Hippocampal formation (tissue), 2 donors: ENCODE data around the gene SBNO2.

Experiments
- DNase-seq, 2 donors: peaks; one replicate each; lab custom pipeline; 2025; lab: John Stamatoyannopoulos, UW

Gene SBNO2

DNA sequence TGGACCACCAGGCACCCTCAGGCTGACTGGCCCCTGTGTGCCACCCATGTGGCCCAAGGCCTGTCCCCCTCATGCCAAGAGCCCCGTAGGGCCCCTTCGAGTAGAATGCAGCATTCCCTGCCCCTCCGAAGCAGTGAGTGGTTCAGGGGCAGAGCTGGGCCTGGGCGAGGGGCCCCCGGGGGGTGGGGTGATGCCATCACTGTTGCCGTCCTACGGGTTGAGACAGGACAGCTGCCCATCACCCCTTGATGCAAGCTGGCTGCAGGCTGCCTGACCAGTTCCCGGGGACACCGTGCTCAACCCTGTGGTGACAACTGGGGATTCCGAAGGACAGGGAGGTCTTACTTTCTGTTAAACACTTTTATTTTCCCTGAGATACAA is 4.7 kb downstream of the SBNO2 start:
- DNase-seq, result no peak

GRCh38 chr19:1168572-1169410 is 5.3 kb downstream of the SBNO2 start:
- no peak for DNase-seq

GRCh38 chr19:1167687-1168571 is 6.1 kb downstream of the SBNO2 start:
- DNase-seq, result no peak

DNA sequence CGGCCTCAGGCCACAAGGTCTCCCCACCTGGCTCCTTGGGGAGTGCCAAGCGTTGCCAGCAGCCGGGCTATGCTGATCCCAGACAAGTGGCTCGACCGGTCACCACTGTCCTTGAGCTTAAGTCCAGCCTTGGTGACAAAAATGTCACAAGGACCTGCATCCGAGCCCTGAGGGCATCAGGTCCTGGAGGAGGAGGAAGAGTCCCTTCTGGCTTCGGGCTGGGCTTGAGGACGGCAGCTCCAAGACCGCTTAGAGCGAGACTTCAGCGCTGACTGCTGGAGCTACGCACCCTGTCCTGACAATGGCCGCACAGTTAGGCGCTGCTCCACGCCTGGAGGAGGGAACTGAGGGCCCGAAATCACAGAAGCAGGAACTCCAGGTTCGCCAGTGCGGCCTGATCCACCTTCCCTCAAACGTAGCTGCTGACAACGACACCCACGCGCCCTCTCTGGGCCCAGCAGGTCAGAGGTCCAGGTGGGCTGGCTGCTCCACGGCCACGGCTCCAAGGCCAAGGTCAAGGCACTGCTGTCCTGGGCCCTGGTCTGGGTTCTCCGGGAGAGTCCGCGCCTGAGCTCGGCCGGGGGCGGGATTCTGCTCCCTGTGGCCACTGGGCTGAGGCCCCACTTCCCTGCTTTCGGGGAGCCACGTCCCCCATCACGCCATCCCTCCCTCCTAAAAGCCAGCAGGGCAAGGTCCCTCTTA is 7.0 kb downstream of the SBNO2 start:
- DNase-seq, result no peak

- no peak for DNase-seq
Observed at GRCh38 chr19:1164684-1165531, 9.2 kb downstream of the SBNO2 start.

DNA sequence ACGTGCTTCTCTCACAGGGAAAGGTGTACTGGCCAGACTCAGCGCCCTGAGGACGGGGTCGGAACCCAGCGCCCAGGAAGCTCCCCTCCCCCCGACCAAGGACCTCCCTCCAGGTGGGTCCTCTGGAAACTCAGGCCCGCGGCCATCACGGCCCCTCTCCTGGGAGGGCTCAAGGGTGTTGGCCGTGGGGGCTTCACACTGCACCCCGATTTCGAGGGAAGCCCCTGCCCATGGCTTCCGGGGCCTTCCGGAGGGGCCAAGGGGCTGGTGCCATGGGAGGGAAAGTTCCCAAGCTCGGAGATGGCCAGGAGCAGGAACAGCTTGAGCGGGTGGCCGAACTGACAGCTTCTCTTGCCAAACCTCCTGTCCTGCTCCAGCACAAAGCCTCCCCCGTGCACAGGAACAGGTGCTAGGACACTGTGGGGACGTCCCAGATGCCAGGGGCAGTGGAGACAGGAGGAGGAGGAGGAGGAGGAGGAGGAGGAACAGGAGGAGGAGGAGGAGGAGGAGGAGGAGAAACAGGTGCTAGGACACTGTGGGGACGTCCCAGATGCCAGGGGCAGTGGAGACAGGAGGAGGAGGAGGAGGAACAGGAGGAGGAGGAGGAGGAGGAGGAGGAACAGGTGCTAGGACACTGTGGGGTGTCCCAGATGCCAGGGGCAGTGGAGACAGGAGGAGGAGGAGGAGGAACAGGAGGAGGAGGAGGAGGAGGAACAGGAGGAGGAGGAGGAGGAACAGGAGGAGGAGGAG is 10.0 kb downstream of the SBNO2 start:
- no peak for DNase-seq

DNA sequence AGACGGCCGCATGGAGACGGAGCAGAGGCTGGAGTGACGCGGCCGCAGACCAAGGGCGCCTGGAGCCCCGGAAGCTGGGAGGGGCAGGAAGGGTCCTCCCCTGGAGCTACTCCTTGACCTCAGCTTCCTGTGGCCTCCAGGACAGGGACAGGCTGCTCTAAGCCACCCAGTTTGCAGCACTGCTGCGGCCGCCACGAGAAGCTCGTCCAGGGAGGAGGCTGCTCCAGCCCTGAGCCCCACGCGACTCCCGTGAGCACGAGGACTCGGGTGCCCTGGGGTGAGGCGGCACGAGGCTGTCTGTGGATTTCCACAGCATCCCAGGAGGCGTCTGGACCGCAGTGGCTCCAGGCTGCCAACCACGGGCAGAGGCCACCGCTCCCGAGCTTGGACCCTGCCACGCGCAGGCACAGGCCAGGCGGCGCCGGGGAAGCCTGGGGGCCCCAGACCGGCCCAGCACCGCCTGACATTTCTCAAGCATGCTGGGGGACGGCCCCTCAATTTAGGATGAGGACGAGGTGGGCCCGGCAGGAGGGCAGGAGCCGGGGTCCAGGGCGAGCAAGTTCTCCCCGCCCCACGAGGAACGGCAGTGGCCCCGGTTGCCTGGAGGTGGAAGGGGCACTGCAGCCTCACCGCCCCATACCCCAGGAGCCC is 10.7 kb downstream of the SBNO2 start:
- no peak for DNase-seq

- no peak for DNase-seq
Observed at GRCh38 chr19:1162404-1163282, 11.4 kb downstream of the SBNO2 start.

DNA sequence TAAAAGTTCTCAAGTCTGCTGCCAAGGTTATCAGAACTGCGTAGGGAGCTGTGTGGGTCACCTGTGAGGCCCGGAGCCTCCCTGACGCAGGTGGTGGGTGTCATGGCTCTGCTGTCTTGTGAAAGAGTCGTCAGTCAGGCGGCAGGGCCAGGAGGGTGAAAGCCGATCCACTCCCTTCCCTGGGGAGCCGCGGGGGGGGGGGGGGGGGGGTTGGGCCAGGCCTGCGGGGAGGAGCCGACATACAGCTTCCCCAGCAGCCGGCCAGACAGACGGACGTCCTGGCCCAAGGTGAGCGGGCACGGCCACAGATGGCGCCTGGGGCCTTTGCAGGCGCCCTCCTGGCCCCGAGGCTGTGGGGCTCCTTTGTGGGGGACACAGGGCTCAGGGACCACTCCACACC is 12.4 kb downstream of the SBNO2 start:
- no peak for DNase-seq

DNA sequence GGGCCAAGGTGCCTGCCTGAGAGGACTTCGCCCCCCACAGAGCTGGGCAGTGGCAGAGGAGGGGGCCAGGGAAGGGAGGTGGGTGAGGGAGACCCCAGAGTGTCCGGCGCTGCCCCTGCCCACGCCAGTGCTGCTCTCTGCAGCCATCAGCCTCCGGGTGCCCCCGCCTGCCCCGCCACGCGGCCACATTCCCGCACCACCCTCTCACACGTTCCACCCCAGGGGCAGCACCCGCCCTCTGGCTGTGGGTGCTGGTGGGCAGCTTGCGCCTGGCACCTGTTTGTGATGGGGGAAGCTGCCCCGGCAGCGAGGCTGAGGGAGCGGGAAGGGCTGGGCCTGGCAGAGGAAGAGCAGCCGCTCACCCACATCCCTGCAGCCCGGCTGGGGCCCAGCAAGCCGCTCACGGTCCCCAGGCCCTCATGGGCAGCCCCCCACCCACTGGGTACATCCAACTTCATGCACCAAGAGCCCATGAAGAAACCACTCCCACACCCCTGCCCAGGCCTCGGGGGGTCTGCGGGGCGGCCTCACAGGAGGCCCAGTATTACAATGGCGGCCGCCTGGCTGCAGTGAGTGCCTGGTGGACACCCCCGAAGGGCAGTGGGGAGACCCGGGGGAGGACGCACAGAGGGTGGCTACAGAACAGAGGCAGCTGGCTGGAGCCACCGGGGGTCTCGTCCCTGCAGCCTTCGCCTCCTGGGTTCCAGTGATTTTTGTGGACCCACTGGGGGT is 14.0 kb downstream of the SBNO2 start:
- DNase-seq, result no peak

DNA sequence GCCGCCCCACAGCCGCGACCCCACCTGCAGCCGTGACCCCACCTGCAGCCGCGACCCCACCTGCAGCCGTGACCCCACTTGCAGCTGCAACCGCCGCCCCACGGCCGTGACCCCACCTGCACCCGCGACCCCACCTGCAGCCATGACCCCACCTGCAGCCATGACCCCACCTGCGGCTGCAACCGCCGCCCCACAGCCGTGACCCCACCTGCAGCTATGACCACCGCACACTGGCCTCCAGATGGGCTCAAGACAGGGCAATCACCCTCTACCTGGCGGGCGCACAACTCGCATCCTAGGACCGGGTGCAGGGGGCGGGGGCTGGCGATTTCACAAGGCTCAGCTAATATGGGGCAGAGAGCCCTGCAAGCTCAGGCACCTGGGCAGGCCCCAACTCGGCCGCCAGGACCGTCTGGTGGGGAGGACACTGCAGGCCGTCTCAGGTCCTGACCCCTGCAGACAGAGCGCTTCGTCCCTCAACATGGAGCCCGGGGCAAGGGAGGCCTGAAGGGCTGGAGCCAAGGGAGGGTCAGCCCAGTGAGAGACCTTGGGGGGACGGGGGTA is 15.1 kb downstream of the SBNO2 start:
- no peak for DNase-seq

- DNase-seq, result no peak
Observed at GRCh38 chr19:1157931-1158884, 15.9 kb downstream of the SBNO2 start.

GRCh38 chr19:1156830-1157615 is 17.0 kb downstream of the SBNO2 start:
- DNase-seq, result no peak

GRCh38 chr19:1156305-1156801 is 17.7 kb downstream of the SBNO2 start:
- no peak for DNase-seq

DNA sequence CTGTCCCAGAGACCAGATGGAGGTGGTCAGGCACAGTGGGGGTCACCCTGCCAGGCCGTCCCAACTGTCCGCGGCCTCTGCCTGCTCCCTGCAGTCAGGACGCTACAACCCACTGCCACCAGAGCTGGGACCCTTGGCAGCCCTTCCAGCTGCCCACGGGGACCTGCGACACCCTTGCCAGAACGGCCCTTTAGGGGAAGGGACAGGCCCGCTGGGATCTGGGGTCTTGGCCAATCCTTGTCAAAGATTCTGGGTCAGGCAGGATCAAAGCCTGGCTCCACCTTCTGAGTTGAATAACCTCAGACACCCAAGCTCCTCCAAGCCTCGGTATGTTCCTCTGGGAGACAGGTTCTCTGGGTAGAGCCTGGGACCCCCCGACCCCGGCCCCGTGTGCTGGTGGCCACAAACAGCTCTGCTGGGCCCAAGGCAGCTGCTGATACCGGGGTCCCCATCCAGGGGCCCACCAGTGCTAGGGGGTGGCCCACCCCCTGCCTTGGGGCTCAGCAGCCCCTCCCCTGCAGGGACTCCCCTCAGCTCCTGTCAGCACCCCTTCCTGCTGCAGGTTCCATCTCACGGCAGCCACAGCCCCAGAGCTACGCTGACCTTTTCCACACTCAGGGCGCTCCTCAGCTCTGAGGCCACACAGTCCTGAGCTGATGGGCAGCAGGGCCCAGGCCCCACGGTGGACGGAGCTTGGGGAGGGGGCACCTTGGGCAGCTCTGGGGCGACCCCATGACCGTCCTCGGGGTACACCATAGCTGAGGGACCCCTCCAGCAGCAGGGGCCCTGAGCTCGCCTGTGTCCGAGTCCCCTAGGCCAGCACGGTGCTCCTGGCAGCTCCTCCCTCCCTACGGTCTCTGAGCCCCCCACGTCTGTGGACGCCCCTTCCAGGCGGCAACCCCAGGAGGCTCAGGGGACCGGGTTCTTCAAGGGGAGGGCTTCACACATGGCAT is 18.4 kb downstream of the SBNO2 start:
- no peak for DNase-seq
